ENCODE results near the gene SLC43A2.
"Not testable (repeated sequence)": the region's sequence is repeated elsewhere in the genome, so short reads cannot be mapped to it uniquely, and the experiment has no call there.

SLC43A2 gene

GRCh38 chr17:1588821-1589585, 39.6 kb downstream of the SLC43A2 start:
- no peak for DNase-seq

DNA sequence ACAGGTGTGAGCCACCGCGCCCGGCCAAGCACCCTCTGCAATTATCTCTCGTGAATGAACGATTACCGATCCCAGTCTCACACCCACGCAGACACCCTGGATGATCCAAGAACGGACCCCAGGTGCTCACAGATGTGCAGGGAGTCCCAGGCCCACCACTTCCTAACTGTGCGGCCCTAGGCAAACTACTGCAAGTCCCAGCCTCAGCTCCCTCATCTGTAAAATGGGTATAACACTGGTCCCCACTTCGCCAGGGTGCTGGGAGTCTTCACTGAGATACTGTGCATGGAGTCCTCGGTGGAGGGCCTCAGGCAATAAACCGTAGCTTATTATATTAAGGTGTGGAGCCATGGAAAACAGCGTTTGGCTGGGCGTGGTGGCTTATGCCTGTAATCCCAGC, 44.5 kb downstream of the SLC43A2 start:
- no peak for DNase-seq

GRCh38 chr17:1583556-1583955, 45.1 kb downstream of the SLC43A2 start:
- no peak for DNase-seq

- no peak for DNase-seq
Measured at GRCh38 chr17:1582374-1582773, 46.3 kb downstream of the SLC43A2 start.

DNA sequence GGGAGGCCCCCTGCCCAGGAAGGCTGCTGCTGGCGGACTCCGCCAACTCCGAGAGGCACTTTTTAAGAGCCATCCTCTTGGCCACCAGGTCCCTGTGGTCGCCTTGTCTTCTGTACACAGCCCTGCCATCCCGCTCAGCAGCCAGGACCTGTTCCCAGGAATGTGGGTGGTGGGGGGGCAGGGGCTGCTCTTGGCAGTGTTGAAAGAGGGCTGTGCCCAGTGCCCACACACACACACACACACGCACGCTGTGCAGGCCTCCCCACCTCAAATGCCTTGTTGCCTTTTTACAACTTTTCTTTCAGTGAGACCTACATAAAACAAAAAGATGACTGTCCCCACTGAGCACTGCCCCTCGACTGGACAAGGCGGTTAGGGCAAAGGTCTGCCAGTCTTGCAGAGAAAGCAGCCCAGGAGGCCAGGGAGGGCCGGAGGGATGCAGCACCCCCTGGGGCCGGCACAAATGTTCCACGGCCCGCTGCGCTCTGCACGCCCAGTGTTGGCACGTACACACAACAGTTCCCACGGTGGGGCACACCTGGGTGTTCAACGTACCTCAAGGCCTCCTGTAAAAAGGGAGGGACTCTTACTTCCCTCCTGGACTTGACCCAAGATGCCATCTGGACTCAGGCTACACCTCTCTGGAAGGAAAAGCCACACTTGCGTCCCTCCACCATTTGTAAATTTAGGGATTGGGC, 47.5 kb downstream of the SLC43A2 start:
- DNase-seq, result no peak

DNA sequence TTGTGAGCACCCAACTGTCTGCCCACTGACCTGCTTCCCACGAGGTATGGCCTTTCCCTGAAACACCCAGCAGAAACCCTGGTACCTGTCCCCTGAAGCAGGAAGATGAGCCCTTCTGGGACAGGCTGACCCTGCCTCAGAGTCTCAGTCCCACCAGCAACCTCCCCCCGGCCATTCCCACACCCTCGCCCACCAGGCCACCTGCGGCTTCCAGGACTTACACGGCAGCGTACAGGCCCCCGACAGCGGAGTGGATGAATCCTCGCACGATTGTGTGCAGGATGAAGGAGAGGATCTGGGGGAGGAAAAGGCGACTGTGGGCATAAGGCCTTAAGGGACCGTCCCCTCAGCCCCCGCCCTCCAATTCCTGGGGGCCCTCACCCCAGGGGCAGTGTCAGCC, 50.6 kb downstream of the SLC43A2 start:
- no peak for DNase-seq

DNA sequence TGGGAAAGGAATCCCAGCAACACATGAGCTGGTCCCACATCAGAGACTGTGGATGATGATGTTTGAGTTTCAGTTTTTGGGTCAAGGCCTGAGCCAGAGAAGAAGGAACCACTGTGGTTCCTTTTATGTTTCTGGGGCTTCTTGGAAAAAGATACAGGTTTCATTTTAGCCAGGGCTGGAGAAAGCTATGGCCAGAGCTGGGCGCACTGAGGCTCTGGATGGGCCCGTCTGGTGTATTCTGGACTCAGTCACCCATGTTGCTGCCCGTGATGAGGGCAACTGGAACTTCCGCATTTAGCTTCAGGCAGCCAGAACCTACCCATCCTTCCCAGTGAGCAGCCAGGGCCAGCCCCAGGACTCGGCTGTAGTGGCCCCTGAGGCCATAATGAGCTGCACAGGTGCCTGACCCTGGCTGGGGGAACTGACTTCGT, 51.0 kb downstream of the SLC43A2 start:
- no peak for DNase-seq

DNA sequence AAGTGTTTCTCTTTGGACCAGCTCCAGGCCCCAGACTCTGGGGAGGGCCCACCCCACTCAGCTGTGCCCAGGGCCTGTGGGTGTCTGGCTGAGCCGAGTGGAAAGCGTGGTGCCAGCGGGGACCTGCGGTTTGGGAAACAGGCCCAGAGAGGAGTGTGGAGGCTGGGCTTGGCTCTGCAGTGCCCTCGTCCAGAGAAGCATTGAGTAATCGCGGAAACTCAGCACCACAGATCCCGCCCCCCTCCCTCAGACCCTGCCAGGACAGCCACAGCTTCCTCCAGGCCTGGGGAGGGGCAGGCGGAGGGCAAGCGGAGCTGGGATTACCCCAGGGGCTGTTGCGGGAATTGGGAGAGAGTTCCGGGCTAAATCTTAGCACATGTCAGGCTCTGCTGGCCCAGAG, 51.5 kb downstream of the SLC43A2 start:
- DNase-seq, result no peak

- DNase-seq, result no peak
Measured at GRCh38 chr17:1576500-1576899, 52.1 kb downstream of the SLC43A2 start.

DNA sequence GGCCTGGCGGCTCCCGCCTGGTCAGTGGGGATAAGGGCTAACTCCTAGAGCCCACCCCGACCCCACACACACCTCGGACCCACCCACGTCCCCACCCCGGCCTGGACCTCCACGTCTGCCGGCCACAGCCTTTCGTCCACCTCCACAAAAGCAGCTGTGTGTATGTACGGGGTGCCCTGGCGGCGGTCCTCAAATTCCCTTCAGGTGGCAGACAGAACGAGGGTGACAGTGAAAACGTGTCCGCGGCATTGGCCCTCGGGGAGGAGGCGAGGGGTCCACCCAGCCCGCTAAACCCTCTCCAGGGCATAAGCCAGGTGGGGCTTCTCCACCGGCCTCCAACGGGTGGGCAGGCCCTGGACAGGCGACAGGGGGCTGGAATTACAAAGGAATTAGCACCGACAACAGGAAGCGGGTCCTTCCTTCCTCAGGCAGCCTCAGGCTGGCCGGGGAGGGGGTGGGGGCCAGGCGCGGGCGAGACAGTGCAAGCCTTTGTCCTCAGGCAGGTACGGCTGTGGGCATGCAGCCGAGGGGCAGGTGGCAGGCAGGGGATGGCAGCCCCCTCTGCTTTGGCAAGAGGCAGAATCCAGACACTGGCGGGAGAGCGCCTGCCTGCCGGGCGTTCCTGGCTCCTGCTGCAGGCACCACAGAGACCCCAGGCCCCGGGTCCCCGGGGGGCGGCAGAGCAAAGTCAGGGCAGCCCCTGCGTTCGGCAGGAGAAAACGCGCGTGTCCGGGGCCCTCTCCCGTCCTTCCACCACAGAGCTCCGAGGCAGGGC, 53.8 kb downstream of the SLC43A2 start:
- no peak for DNase-seq

- DNase-seq, result no peak
Measured at GRCh38 chr17:1573932-1574696, 54.5 kb downstream of the SLC43A2 start.

- DNase-seq, result not testable (repeated sequence)
Measured at GRCh38 chr17:1572646-1573045, 56.0 kb downstream of the SLC43A2 start.

GRCh38 chr17:1571341-1571704, 57.3 kb downstream of the SLC43A2 start:
- no peak for DNase-seq

DNA sequence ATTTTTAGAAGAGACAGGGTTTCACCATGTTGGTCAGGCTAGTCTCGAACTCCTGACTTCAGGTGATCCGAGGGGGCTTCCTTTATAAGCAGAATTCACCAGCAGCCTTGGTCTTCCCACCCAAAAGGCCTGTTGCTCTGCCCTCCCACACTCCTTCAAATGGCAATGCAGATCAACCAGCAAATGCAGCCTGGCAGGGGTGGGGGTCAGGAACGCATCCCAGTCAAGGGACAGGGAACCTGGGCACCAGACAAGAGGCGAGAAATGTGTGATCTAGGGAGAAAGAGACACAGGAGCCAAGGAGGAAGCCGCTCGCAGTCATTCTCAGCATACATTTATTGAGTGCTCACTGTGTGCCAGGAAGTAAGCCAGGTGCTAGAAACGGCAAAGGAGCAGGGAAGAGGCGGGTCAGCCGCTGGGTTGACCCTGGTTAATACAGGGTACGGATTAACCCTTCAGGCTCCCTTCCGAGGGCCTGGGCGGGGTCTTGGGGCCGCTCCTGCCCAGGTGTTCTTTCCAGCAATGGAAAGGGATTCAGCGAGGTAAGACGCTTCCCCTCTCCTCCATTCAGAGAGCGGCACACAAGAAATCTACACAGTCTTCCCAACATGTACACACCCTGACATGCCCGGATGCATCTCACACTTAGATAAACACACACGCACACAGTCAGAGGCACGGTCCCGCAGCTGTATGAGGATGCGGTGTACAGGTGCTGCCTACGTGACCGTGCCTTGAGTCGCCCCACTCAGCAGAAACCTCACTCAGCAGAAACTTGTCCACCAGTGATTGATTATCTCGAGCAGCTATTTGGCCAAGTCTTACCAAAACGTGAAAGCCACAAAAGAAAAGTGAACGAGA, 59.5 kb downstream of the SLC43A2 start:
- DNase-seq, result no peak

GRCh38 chr17:1566505-1567199, 62.0 kb downstream of the SLC43A2 start:
- DNase-seq, result no peak

DNA sequence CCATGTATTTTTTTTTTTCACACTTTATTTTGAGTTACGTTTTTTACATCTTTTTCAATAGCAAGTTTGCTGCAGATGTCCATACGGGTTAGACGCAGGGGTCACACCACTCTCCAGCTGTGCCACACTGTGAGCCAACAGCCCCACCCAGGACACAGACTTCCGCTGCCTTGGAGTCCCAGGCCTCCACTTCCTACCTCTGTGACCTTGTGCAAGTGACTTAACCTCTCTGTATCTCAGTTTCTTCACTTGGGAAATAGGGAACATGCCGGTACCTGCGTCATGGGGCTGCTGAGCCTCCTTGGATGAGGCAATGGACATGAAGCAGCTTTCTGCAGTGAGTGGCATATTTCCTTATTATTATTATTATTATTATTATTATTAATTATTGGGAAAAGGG, 62.8 kb downstream of the SLC43A2 start:
- no peak for DNase-seq

GRCh38 chr17:1563786-1564613, 64.6 kb downstream of the SLC43A2 start:
- peak; percentile 11 for DNase-seq

GRCh38 chr17:1563471-1563785, 65.2 kb downstream of the SLC43A2 start:
- DNase-seq, result not testable (repeated sequence)

DNA sequence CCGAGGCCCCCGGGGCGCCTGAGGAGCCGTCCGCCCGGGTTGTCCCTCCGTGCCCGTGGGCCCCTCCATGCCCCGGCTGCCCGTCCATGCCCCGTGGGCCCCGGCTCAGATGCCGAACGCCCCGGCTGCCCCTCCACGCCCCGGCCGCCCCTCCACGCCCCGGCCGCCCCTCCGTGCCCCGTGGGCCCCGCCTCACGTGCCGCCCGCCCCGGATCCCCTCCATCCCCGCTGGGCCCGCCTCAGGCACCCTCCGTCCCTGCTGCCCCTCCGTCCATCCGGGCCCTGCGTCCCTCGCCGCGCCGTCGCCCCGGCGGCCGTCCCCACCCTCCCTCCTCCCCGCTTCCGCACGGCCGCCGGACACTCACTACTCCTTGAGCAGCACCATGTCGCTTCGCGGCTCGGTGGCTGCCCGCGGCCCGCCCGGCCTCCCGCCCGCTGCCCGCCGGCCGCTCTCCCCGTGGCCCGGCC, 66.4 kb downstream of the SLC43A2 start:
- no peak for DNase-seq

DNA sequence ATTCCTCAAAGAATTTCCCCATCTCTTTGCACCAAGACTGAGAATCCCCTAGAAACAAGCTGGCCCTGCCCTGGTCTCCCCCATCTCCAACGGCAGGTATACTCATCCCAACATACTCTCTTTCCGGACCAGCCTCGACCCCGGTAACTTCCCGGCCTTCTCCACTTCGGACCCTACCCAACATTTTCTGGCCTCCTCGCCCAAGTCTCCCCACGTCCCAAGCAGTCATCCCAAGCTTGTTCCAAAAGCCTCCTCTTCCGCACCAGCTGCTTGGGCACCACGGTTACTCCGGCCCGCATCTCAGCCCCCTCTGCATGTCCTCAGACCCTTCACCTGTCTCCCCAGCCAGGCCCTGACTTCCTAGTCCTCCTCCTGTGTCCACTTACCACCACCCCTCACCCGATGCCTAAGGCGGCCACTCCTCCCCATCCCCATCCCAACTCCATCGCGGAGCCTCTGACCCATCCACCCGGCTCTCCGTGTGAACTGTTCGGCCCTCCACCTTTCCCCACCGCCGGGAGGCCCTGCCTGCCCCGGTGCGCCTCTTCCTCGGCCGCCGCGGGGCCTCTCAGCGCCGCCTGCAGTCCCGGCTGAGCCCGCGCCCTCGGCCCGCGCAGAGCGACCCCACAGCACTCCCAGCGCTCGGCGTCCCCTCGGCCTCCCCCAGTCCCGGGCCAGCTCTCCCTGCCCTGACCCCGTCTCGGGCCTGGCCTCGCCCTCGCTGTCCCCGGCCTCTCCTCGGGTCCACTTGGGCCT, 67.0 kb downstream of the SLC43A2 start:
- DNase-seq, result no peak

Data from NCI-H748 treated with DMSO at 0.1 percent for 48 hours (cell line).